CD4-positive, alpha-beta T cell treated with Interferon gamma for 1 hour (primary cell): ENCODE data around the gene KCTD10.
"Not testable (repeated sequence)": the region's sequence is repeated elsewhere in the genome, so short reads cannot be mapped to it uniquely, and the experiment has no call there.

Source experiments
- DNase-seq: peaks from one replicate; pipeline ENCODE4 v3.0.0-alpha.2; 2020

Gene KCTD10

GRCh38 chr12:109493938-109494337 is 16.8 kb upstream of the KCTD10 start:
- DNase-seq = no peak

GRCh38 chr12:109493090-109493489 is 16.0 kb upstream of the KCTD10 start:
- no peak for DNase-seq

GRCh38 chr12:109492371-109492770 is 15.3 kb upstream of the KCTD10 start:
- DNase-seq = no peak

GRCh38 chr12:109491671-109492070 is 14.6 kb upstream of the KCTD10 start:
- DNase-seq = no peak

GRCh38 chr12:109489955-109490565 is 13.0 kb upstream of the KCTD10 start:
- DNase-seq = no peak

GRCh38 chr12:109489016-109489954 is 12.2 kb upstream of the KCTD10 start:
- DNase-seq = no peak

GRCh38 chr12:109488051-109488665 is 11.1 kb upstream of the KCTD10 start:
- DNase-seq = no peak

GRCh38 chr12:109487181-109488050 is 10.3 kb upstream of the KCTD10 start:
- no peak for DNase-seq

DNA sequence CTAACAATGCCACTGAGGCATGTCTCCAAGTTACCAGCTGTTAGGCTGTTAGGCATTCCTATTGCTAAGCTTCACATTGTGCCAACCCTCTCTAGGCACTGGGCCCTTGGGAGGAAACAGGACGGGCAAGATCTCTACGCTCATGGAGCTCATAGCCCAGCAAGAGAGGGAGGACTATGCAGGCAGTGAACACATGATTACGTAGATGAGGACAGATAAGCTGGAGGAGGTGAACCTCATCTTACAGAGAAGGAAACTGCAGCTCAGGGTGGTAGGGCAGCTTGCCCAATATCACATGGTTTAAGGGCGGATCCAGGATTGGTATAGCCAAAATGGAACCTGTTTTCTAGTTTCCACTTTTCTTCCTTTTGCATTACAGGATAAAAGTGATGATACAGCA is 8.1 kb upstream of the KCTD10 start:
- no peak for DNase-seq

- DNase-seq = no peak
Measured at GRCh38 chr12:109483346-109483745, 6.2 kb upstream of the KCTD10 start.

GRCh38 chr12:109482894-109483293 is 5.8 kb upstream of the KCTD10 start:
- no peak for DNase-seq

- DNase-seq = no peak
Measured at GRCh38 chr12:109482491-109482890, 5.4 kb upstream of the KCTD10 start.

DNA sequence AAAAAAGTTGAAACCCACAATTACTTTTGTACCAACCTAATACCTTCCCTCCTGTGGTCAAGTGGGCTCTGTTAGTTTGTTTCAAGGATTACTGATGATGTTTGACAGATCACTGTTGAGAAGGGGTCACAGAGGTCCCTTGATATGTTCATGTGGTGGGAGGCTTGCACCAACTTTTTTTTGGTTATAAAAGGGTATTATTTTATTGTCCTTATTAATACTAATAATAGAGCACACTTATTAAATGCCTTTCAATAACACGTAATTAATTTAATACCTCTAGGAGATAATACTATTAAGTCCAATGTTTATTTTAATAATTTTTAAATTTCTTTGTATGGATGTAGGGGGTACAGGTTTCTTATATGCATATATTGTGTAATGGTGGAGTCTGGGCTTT is 4.8 kb upstream of the KCTD10 start:
- no peak for DNase-seq

DNA sequence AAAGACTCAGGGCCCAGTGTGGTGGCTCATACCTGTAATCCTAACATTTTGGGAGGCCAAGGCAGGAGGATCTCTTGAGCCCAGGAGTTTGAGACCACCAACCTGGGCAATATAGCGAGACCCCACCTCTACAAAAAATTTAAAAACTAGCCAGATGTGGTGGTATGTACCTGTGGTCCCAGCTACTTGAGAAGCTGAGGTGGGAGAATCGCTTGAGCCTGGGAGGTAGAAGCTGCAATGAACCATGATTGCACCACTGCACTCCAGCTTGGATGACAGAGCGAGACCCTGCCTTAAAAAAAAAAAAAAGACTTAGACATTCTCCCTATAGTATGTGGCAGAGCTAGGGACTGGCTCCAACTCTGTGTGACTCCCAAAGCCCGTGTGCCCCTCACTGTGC is 3.3 kb upstream of the KCTD10 start:
- DNase-seq = no peak

- no peak for DNase-seq
Measured at GRCh38 chr12:109479761-109480160, 2.7 kb upstream of the KCTD10 start.

DNA sequence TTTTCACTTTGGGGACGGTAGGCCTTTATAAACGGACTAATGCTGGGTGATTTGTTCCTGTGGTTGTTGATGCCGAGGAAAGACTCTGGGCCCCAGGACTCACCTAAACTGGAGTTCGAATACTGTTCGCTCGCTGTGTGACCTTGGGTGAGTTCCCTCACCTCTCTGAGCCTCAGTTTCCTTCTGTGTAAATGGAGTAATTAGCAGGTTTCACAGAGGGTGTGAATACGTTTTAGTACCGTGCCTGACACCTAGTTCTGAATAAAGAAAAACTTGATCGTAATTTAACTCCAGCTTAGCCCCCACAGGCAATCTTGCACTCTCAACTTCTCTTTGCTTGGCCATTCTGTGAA is 839 bp upstream of the KCTD10 start:
- DNase-seq = no peak

DNA sequence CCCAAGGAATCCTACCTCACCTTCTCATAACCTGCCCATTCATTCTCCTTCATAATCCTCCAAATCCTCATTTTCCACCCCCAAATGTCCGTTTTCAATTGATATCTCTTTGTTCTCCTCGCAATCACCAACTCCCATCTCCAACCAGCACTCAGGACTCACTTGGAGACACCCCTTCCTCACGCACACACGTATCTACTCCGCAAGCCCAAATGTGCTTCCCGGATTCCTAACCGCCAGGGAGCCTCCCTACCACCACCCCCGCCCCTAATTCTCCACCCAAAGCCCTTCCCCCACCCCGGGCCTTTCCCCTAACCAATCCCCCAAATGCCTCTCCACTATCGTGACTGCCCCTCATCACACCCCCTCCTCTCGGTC is 304 bp downstream of the KCTD10 start:
- DNase-seq = no peak

DNA sequence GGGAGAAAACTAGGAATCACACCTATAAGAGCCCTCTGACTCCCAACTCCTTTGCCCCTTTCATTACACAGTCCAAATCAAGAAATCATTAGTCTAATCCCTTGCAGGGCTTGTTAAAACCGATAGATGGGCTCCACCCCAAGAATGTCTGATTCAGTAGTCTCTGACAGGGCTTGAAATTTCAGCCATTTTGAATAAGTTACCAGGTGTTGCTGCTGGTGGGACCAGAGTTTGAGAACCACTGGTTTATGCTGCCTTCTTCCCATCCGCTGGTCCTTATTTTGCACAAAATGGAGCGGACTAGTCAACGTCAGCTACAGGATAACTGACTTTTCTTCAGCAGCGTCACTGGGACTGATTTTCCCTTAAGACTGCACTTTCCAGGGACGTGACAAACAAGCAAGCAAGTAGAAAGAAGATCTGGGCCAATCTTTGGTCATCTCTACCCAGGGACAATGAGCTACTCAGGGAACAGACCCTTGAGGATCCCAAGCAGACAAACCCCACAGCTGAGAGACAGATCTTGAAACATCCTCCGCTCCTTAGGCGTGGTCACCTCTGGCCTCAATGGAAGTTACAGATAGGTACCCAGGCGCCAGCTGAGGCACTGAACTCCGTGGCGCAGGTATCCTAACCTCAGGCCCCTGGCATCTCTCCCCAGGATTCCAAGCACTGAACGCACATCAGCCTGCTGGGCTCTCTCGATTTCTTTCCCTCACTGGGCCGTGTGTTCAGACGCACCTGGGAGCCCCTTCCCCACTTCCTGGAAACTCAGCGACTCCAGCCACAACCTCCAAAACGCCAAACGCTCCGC is 900 bp downstream of the KCTD10 start:
- no peak for DNase-seq

DNA sequence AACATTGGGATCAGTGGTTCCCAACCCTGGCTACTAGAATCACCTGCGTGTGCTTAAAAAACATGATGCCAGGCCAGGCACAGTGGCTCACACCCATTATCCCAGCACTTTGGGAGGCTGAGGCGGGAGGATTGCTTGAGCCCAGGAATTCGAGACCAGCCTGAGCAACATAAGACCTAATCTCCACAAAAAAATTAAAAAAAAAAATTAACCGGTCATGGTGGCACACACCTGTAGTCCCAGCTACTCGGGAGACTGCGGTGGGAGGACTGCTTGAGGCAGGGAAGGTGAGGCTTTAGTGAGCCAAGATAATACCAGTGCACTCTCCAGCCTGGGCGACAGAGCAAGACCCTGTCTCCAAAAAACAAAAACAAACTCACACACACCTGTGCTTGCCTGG is 2.0 kb downstream of the KCTD10 start:
- DNase-seq = no peak

DNA sequence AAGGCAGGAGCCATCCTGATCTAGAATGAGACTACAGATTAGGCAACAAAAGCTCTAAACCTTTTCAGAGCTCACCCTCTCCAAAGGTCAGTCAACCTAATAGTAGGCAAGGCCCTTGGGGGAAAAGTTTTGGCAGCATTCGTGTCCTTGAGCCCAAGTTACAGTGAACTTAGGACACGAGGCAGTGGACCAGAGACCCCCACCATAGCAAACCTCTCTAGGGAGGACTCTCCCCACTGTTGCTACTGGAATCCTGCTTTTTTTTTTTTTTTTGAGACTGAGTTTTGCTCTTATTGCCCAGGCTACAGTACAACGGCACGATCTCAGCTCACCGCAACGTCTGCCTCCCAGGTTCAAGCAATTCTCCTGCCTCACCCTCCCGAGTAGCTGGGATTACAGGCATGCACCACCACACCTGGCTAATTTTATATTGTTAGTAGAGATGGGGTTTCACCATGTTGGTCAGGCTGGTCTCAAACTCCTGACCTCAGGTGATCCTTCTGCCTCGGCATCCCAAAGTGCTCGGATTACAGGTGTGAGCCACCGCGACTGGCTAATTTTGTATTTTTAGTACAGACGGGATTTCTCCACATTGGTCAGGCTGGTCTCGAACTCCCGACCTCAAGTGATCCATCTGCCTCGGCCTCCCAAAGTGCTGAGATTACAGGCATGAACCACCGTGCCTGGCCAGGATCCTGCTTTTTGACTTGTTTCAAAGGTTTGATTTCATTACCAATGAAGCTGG is 3.4 kb downstream of the KCTD10 start:
- not testable (repeated sequence) for DNase-seq

DNA sequence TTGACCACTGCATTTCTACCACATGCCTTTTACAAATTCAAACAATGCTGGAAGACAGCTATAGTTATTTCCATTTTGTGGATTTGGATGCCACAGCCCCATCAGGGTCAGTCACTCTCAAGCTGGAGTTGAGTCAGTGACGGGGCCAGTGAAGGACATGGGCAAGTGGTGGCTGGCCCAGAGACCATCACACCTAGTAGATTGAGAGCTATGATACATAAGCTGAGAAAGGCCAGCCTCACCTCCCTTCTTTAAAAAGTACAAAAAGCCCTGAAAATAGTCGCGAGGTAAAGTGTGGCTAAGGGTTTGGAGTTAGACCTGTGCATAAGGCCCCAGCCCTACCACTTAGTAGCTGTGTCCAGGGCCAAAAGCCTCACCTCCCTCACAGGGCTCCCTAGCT is 4.1 kb downstream of the KCTD10 start:
- no peak for DNase-seq

- no peak for DNase-seq
Measured at GRCh38 chr12:109469517-109469916, 7.6 kb downstream of the KCTD10 start.
